Osteoblast (primary cell): ENCODE data around the gene CRADD. TPM values are rescaled to one million over a fixed set of nuclear protein-coding genes. Genes with fewer than 3 reads are reported as not detected.

Experiments used
- DNase-seq: peaks from one replicate; pipeline ENCODE4 v3.0.0; 2011; ENCODE audit warnings: low spot score, mixed read lengths; ENCODE audit not compliant: insufficient read length; ENCODE audit errors: missing footprints
- H2AFZ ChIP-seq: 2 replicates; pipeline ENCODE4 v1.6.0; 2011; ENCODE audit warnings: mild to moderate bottlenecking, low read length
- H3K27ac ChIP-seq: 2 replicates; pipeline ENCODE4 v1.5.1; 2011; ENCODE audit warnings: mild to moderate bottlenecking, low read depth, low read length, moderate library complexity
- H3K27me3 ChIP-seq: 2 replicates; pipeline ENCODE4 v1.6.0; 2012; ENCODE audit warnings: mild to moderate bottlenecking, control low read depth, inconsistent platforms, low read length, moderate library complexity; ENCODE audit not compliant: insufficient read depth
- H3K36me3 ChIP-seq: 2 replicates; pipeline ENCODE4 v1.5.1; 2011; ENCODE audit warnings: mild to moderate bottlenecking, low read length, control low read depth, moderate library complexity; ENCODE audit not compliant: insufficient read depth
- H3K4me1 ChIP-seq: 2 replicates; pipeline ENCODE4 v1.5.1; 2011; ENCODE audit warnings: mild to moderate bottlenecking, low read length, control low read depth, moderate library complexity; ENCODE audit not compliant: insufficient read depth
- H3K4me2 ChIP-seq: 2 replicates; pipeline ENCODE4 v1.6.0; 2011; ENCODE audit warnings: mild to moderate bottlenecking, low read length; ENCODE audit not compliant: insufficient read depth
- H3K4me3 ChIP-seq: fragments of 200-600 bp; sonication (generic); 3 replicates; pipeline ENCODE4 v1.5.1; 2012; ENCODE audit warnings: mild to moderate bottlenecking, low read length, inconsistent platforms; ENCODE audit not compliant: insufficient read depth
- H3K79me2 ChIP-seq: 2 replicates; pipeline ENCODE4 v1.6.0; 2012; ENCODE audit warnings: mild to moderate bottlenecking, low read length, control low read depth, inconsistent platforms; ENCODE audit not compliant: insufficient read depth
- H3K9me3 ChIP-seq: 2 replicates; pipeline ENCODE4 v1.5.1; 2011; ENCODE audit warnings: low read depth, low read length, control low read depth
- H4K20me1 ChIP-seq: 2 replicates; pipeline ENCODE4 v1.6.0; 2012; ENCODE audit warnings: mild to moderate bottlenecking, low read length, control low read depth; ENCODE audit not compliant: insufficient read depth
- CTCF ChIP-seq: IDR thresholded peaks from 2 replicates; pipeline ENCODE4 v1.5.1; 2011; ENCODE audit warnings: mild to moderate bottlenecking, low read depth, low read length, moderate library complexity; ENCODE audit errors: extremely low read depth
- total RNA-seq: library from RNA; depleted of rRNA; stranded (reverse); fragments of >200 nt; gene quantifications from 2 replicates; pipeline ENCODE4 v1.2.3, GENCODE V29; 2012

CRADD gene
- total RNA-seq, 1 donor: 15.6 TPM

- Histone ChIP-seq H3K4me1 (peaks cover 44% of the 10 kb centered on the region), H3K4me3 (no peak overlapping the region), H3K27ac (peak overlapping the region; percentile 54), H3K27me3 (no peaks in the 10 kb centered on the region), H3K36me3 (no peaks in the 10 kb centered on the region), H2AFZ (peak overlapping the region; percentile 67), H3K79me2 (peaks cover 2% of the 10 kb centered on the region), H3K4me2 (peak overlapping the region; percentile 40), H3K9me3 (no peaks in the 10 kb centered on the region), H4K20me1 (no peaks in the 10 kb centered on the region)
- no peak for TF ChIP-seq CTCF
- DNase-seq: no peak
These were observed 146.6 kb downstream of the CRADD start for GRCh38 chr12:93823616-93824391.

- Histone ChIP-seq H3K4me1 (peaks cover 39% of the 10 kb centered on the region), H2AFZ (no peak overlapping the region), H3K36me3 (no peaks in the 10 kb centered on the region), H3K4me2 (peak overlapping the region; percentile 40), H3K79me2 (peaks cover 2% of the 10 kb centered on the region), H3K27ac (peak overlapping the region; percentile 54), H3K27me3 (no peaks in the 10 kb centered on the region), H3K4me3 (no peak overlapping the region), H3K9me3 (no peaks in the 10 kb centered on the region), H4K20me1 (no peaks in the 10 kb centered on the region)
- DNase-seq: no peak
- no peak for TF ChIP-seq CTCF
These were observed 147.6 kb downstream of the CRADD start for GRCh38 chr12:93824514-93825500.

GRCh38 chr12:93825501-93825888, 148.3 kb downstream of the CRADD start:
- Histone ChIP-seq H3K4me2 (peak overlapping the region; percentile 40), H3K27me3 (no peaks in the 10 kb centered on the region), H3K36me3 (no peaks in the 10 kb centered on the region), H2AFZ (no peak overlapping the region), H3K27ac (peak overlapping the region; percentile 54), H3K4me1 (peaks cover 39% of the 10 kb centered on the region), H3K79me2 (peaks cover 2% of the 10 kb centered on the region), H3K4me3 (no peak overlapping the region), H4K20me1 (no peaks in the 10 kb centered on the region), H3K9me3 (no peaks in the 10 kb centered on the region)
- no peak for TF ChIP-seq CTCF
- no peak for DNase-seq
